SW480 (cell line): ENCODE measurements around the gene GRIK5.

ENCODE experiments used
- DNase-seq: peaks from one replicate; pipeline ENCODE4 v3.0.0-alpha.2; 2016; ENCODE audit warnings: low spot score

The GRIK5 gene

DNA sequence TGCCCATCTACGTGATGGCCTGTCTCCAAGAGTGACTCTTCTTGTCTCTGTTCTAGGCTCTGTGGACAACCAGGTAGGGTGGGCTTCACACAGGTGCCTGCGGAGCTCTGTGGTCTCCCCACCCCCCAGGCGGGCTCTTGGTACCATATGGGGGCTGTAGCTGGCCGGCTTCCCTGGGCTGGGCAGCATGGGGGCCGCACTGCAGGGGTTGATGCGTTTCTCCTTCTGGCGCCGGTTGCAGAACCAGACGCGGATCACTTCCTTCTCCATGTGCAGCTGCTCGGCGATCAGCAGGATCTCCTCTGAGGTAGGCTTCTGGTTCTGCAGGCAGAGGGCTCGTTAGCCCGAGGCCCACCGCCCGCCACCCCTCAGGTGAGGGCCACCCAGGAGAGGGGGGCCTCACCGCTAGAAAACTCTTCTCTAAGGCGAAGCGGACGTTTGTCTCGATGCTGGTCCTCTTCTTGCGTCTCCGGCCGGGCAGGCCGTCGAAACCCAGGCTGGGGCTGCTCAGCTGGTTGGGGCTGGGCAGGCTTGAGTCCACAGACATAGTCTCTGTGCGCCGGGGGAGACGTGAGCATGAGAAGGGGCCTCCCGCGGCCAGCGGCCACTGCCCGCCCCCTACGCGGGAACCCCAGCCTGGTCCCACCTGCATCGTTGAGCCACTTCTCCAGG, 25.3 kb upstream of the GRIK5 start:
- no peak for DNase-seq

DNA sequence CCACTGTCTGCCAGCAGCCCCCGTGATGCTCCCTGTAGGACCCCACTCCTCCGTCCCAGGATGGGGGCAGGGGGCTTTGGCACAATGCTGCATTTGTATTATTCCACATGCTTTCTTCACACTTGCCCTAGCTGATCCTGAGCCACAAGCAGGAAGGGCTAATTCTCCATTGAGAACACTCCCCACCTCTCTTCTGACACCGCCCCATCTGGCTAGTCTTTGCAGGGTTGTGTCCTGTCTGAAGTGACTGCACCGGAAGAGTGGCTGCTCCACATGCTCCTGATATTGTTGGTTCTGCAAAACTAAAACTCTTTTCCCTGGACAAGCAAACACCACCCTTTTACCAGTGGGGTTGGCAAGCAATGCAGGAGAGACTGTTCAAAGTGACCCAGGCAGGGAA, 23.9 kb upstream of the GRIK5 start:
- DNase-seq: no peak

DNA sequence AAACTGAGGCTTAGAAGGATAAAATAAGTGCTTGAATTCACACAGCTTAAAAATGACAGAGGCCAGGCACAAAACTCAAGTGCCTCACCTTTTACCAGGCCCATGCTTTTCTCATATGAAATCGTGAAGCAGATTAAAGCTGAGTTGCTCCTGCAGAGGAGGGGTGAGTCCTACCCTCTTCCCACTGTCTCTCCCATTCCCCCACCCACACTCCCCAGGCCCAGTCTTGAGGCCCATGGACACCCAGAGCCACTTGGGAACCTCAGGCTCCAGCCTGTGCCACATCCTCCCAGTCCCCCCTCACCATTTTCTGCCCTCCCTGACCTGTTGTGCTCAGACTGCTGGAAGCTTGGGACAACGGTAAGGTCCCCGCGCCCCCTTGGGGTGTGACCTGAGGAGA, 23.5 kb upstream of the GRIK5 start:
- no peak for DNase-seq

DNA sequence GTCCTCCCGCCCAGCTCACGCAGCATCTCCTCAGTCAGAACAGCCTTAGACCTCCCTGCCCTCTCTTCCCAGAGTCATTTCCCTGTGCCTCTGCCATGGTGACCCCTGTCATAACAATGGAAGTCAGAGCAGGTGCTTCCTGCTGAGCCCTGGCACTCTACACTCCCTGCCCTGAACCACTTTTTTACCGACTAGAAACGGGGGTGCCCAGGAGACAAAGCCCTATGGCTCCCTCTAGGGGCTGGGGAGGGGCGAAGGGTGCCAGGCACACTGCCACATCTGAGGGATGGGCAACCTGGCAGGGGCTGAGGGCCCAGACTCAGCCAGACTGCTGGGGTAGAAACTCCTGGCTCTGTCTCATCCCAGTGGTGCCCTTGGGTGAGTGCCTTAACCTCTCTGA, 22.3 kb upstream of the GRIK5 start:
- DNase-seq: peak; percentile 70

DNA sequence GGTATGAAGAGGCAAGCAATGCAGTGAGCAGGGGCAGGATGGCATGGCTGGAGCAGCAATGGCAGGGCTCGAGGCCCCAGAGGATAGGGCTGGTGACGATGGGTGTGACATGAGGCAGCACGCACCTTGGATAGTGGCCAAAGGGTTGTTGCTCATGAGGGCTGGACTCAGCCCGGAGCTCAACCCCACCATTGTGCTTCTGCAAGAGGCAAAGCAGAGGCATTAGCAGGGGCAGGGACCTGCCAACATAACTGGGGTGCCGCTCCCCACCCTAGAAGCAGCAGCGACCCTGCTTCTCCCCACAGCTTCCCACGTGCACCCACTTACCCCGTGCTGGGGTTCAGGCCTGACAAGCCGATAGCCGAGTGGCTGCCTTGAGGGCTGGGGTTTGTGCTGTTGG, 21.7 kb upstream of the GRIK5 start:
- DNase-seq: no peak

DNA sequence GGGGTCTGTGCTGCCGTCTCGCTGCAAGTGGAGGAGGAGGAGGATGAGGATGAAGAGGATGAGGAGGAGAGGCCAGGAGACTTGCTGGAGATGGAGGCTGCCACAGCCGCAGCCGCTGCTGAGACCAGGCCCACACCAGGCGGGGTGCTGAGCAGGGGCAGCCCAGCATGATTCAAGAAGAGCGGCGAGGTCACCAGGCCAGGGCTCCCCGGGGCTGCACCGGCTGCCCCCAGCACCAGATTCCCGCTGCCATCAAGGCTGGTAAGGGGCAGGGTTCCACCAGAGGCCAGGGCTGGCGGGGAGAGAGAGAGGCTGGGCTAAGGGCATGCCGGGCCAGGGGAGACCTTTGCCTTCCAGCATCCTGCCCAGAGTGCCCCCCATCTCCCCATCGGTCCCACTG, 21.3 kb upstream of the GRIK5 start:
- DNase-seq: no peak

DNA sequence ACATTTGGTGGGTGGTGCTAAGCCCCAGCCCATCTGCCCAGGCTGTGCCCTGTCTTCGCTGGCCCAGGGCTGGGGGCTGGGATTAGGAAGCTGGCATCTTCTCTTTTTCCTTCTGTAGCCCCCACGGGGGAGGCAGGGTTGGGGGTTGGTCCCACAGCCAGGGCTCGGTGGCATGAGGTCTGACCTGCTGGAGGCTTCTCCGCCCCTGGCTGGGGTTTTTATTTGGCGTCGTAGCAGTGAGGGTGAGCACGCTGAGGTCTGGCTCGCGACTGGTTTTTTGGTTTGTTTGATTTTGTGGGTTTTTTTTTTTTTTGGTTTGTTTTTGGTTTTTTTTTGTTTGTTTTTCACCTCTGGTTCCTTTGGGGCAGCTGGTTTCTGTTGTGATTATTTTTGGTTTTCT, 20.7 kb upstream of the GRIK5 start:
- DNase-seq: no peak

DNA sequence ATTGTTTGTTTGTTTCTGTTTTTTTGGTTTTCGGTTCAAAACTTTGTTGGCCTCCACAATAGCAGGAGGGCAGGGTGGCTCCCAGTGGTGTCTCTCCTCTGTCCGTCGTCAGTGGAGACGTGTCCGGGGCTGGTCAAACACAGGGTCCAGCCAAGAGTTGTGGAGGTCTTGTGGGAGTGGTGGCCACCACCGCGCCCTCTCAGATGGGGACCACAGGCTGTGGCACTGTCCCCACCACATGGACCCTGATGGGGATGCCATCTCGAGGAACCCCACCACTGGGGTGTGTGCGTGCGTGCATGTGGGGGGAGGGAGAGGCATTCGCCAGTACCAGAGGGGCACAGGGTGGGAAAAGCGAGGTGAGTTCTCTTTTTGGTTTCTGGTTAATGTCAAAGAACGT, 19.8 kb upstream of the GRIK5 start:
- no peak for DNase-seq

DNA sequence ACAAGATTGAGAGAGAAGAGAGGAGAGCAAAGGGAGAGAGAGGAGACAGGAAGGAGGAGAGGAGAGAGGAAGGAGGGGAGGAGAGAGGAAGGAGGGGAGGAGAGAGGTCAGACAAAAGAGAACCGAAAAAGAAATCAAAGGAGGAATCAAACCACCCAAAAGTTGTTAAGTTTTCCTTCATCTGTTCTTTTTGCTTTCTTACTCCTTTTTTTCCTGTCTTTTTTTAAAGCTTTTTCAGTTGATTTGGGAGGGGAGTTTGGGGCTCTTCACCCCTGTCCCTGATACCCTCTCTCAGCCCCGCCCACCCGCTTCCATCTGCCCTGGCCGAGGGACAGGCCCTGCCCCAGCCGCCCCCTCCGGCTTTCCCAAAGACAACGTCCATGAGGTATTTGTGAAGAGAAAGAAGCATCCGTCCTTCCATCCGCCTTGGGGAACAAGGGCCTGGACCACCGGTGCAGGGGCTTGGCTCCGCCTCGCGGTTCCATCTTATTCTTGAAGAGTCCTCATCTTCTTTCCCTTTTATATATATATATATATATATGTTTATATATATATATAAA, 19.3 kb upstream of the GRIK5 start:
- DNase-seq: no peak

DNA sequence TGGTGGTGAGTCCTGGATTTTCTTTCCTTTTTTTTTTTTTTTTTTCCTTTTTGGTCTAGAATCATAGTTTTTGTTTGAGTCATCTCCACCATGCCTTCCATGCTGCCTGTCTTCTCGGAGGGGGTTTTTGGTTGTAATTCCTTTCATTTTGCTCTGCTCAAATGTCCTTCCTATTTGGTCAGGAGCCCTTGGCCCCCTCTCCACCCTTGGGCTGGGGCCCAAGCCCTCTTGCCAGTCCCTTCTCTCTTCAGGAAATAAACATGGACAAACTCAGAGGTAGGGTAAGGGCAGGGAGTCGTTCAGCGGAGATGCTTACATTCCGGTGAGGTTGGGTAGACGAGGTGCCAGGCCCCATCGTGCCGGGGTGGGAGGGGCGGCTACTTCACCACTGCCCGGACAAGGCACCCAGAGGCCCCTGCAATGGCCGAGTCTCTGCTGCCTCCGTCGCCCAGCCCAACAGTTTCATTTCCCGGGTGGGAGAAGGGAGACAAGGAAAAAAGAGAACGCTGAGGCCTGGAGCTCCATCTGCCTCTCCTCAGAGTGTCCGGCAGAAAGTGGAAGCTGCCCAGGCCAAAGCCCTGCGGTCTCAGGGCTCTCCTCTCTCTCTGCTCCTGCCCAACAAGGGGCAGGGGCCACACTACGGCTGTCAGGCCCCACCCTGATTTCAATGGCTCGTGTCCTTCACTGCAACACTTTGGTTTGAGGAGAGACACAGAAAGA, 18.6 kb upstream of the GRIK5 start:
- DNase-seq: no peak

DNA sequence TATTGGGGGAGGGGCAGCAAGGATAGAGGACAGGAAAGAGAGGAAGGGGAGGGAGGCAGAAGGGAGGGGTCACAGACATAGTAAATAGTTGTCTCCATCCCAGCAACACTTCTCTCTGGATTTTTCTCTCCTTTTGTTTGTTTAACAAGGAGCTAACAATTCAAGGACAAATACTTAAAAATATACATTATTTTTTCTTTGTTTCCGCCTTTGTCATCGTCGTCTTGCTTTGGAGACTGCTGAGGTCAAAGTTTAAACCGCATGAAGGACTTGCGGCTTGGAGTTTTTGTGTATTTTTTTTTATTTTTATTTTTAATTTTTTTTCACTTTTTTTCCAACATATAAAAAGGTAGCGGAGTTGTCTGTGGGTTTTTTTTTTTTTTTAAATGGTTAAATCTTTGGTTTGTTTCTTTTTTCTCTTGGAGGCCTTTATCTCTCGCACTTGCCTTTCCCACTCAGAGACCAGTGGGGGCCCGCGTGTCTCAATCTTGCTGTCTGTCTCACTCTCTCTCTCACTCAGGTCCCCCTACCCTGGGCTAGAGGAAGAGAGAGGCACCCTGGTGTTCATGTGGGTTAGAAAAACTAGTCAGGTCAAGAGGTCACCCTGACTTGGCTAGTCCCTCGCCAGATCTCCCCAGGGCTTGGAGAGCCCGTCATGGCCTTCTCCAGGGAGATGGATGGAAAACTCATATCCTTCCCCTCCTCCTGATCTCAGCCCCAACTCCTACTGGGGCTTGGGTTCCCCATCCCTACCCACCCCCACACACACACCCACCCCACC, 17.0 kb upstream of the GRIK5 start:
- DNase-seq: no peak

DNA sequence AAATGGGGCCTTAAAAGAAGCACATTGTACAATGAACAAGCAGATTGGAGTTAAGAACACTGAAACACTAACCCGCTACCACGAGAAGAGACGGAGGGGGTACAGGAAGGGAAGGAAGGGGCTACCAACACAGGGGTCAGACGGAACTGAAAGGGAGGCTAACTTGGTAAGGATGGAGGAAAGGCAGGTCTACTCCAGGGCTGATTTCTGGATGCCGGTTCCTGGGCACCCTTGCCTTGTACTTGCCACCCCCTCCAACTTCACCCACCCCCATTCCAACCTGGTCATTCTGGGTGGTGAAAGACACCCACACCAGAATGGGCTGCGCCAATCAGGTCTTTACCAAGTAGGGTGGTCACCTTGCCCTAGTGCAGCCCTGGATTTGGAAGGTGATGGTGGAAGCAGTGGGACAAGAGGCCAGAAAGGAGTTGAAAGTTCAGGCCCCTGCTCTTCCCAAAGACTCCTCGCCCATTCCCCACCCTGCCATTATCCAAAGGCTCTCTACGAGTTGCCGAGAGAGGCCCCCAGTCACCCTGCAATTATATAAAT, 16.3 kb upstream of the GRIK5 start:
- no peak for DNase-seq

DNA sequence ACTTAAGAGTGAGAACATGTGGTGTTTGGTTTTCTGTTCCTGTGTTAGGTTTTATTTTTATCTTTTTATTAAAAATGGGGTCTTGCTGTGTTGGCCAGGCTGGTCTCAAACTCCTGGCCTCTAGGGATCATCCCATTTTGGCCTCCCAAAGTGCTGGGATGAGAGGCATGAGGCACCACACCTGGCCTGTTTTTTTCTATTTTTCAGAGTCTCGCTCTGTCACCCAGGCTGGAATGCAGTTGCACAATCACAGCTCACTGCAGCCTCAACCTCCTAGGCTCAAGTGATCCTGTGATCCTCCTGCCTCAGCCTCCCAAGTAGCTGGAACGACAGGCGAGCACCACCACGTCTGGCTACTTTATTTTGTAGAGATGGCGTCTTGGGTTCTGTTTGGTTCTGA, 13.5 kb upstream of the GRIK5 start:
- no peak for DNase-seq

DNA sequence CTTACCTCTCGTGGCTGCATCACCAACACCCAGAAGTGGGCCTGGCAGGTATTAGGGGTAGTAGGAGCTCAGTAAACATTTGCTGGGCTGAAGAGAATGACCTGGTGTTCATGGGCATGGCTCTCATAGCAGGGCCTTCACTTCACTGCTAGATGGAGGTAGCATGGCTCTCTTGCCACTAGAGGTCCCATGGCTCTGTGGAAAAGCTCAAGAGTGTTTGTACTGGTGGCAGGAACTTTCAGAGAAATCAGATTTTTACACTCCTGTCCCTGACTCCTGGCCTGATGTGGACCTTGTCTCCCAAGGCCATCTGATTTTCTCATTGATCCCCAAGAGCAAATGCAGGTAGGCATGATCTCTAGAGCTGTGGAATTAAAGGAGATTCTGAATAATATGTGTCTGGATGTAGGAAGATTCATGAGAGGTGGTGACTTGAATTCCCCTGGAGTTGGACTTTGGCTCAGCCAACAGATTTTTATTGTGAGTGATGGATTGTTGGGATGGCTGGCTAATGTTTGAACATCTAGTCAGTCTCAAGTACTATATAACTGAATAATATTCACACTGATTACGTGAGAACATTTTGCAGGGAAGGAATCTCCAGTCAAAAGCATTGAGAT, 11.7 kb upstream of the GRIK5 start:
- peak; percentile 50 for DNase-seq

DNA sequence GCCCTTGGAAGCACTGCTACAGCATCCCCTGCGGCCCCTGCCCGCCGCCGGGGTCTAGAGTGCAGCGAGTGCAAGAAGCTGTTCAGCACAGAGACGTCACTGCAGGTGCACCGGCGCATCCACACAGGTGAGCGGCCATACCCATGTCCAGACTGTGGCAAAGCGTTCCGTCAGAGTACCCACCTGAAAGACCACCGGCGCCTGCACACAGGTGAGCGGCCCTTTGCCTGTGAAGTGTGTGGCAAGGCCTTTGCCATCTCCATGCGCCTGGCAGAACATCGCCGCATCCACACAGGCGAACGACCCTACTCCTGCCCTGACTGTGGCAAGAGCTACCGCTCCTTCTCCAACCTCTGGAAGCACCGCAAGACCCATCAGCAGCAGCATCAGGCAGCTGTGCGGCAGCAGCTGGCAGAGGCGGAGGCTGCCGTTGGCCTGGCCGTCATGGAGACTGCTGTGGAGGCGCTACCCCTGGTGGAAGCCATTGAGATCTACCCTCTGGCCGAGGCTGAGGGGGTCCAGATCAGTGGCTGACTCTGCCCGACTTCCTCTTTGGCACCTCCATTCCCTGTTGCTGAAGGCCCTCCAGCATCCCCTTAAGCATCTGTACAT, 10.9 kb upstream of the GRIK5 start:
- DNase-seq: no peak

DNA sequence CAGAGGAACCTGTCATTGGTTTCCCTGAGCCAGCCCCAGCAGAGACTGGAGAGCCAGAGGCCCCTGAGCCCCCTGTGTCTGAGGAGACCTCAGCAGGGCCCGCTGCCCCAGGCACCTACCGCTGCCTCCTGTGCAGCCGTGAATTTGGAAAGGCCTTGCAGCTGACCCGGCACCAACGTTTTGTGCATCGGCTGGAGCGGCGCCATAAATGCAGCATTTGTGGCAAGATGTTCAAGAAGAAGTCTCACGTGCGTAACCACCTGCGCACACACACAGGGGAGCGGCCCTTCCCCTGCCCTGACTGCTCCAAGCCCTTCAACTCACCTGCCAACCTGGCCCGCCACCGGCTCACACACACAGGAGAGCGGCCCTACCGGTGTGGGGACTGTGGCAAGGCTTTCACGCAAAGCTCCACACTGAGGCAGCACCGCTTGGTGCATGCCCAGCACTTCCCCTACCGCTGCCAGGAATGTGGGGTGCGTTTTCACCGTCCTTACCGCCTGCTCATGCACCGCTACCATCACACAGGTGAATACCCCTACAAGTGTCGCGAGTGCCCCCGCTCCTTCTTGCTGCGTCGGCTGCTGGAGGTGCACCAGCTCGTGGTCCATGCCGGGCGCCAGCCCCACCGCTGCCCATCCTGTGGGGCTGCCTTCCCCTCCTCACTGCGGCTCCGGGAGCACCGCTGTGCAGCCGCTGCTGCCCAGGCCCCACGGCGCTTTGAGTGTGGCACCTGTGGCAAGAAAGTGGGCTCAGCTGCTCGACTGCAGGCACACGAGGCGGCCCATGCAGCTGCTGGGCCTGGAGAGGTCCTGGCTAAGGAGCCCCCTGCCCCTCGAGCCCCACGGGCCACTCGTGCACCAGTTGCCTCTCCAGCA, 10.1 kb upstream of the GRIK5 start:
- DNase-seq: no peak

DNA sequence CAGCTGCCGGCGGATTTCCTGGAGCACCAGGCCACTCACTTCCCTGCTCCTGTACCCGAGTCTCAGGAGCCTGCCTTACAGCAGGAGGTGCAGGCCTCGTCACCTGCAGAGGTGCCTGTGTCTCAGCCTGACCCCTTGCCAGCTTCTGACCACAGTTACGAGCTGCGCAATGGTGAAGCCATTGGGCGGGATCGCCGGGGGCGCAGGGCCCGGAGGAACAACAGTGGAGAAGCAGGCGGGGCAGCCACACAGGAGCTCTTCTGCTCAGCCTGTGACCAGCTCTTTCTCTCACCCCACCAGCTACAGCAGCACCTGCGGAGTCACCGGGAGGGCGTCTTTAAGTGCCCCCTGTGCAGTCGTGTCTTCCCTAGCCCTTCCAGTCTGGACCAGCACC, 9.3 kb upstream of the GRIK5 start:
- DNase-seq: no peak

DNA sequence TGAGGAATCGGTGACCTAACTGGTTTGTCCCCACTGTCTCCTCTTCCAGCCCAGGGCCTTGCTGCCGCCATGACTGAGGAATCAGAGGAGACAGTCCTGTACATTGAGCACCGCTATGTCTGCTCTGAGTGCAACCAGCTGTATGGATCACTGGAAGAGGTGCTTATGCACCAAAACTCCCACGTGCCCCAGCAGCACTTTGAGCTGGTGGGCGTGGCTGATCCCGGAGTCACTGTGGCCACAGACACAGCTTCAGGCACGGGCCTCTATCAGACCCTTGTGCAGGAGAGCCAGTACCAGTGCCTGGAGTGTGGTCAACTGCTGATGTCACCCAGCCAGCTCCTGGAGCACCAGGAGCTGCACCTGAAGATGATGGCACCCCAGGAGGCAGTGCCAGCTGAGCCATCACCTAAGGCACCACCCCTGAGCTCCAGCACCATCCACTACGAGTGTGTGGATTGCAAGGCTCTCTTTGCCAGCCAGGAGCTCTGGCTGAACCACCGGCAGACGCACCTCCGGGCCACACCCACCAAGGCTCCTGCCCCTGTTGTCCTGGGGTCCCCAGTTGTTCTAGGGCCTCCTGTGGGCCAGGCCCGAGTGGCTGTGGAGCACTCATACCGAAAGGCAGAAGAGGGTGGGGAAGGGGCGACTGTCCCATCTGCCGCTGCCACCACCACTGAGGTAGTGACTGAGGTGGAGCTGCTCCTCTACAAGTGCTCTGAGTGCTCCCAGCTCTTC, 8.7 kb upstream of the GRIK5 start:
- DNase-seq: no peak

DNA sequence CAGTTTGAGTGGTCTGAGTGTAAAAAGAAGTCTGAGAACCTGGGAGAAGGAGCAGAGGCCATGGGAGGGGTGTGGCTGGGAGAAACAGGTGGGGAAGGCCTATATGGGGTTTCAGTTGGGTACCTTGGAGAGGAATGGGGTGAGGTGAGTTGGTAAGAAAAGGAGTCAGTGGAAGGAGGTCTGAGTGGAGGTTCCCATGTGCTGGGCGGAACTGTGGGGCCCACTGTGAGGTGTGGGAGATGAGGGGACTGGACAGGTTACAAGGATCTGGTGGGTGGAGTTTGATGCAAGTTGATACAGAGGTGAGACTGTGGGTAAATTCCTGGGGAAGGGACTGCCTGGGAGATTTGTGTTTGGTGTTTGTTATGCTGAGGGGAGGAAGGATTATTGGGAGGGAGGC, 8.1 kb upstream of the GRIK5 start:
- DNase-seq: no peak

DNA sequence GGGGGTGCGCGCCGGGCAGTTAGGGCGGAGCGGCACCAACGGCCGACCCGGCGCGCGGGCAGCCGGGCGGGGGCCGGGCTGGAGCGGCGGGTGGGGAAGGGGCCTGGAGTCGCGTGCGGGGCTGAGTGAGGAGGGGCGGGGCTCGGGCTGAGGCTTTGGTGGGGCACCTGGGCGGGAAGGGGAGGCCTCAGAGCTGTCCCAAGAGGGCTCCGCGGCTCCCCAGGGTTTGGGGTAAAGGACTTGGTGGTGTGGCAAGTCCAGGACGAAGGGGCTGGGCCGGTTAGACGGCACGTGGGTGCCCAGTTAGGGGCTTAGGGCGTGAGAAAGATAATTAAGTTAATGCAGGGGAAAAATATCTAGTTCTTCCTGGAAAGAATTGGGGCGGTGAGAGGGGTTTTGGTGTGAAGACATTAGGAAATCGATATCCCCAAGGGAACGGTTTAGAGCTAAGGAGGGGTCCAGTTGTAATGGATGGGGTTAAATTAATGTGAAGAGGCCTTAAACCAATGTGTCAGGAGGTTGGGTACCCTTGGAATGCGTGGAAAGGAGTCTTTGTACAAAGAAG, 6.5 kb upstream of the GRIK5 start:
- no peak for DNase-seq
